CD4-positive, alpha-beta T cell treated with Interleukin-2 at 100 ng/mL for 4 hours (primary cell): Measurements from ENCODE around the gene TECR.
A peak's percentile ranks its signal among the peaks of the same experiment; 100 is the strongest.

Experiments used
- DNase-seq: peaks from one replicate; pipeline ENCODE4 v3.0.0-alpha.2; 2020; ENCODE audit warnings: low spot score

TECR gene

DNA sequence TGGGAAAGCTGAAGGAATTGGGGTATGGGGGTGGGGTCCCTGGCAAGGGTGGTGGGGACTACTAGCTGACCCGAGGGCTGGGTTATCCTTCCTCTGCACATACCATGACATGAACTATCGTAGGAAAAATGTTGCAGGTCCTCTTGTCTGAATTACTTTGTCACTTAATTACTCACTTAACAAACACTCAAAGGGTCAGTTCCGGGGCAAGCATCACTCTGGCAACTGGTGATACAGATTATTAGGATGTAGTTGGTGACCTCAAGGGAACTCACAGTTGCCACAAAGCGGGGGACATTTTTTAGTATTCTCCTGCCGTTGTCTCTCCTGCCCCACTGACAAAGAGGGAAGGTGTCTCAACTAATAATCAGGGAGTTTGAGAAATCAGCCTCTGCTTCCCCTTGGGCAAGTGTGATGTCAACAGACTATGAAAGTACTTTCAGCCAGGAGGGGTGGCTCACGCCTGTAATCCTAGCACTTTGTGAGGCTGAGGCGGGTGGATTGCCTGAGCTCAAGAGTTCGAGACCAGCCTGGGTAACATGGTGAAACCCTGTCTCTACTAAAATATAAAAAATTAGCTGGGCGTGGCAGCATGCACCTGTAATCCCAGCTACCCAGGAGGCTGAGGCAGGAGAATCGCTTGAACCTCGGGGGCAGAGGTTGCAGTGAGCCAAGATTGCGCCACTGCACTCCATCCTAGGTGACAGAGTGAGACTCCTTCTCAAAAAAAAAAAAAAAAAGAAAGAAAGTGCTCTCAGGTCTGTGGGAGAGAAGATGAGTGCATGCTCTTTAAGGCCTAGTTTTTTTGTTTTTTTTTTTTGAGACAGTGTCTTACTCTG lies 21.5 kb upstream of the TECR start:
- DNase-seq = no peak

DNA sequence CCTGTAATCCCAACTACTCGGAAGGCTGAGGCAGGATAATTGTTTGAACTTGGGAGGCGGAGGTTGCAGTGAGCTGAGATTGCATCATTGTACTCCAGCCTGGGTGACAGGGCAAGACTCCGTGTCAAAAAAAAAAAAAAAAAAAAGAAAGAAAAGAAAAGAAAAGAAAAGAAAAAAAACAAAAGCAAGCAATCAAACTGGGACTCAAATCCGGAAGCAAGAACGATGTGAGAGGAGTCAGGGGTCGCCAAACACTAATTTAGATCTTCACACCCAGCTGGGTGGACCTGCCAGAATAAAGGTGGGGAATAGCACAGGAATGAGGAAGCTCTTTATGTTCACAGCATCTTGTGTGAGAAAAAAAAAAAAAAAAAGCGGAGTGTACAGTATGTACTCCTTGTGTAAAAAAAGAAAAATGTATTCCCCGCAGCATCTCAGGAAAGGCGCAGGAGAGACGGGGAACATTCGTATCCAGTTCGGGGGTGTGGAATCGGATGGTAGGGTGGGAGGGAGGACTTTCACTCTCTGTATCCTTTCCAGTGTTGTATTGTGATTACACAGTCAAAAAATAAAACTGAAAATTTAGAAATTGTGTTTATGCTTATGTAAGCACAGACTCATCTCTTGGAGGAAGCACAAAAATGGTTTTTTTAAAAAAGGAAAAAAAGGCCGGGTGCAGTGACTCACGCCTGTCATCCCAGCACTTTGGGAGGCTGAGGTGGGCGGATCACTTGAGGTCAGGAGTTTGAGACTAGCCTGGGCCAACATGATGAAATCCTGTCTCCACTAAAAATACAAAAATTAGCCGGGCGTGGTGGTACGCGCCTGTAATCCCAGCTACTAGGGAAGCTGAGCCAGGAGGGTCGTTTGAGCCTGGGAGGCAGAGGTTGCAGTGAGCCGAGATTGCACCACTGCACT lies 18.8 kb upstream of the TECR start:
- no peak for DNase-seq

DNA sequence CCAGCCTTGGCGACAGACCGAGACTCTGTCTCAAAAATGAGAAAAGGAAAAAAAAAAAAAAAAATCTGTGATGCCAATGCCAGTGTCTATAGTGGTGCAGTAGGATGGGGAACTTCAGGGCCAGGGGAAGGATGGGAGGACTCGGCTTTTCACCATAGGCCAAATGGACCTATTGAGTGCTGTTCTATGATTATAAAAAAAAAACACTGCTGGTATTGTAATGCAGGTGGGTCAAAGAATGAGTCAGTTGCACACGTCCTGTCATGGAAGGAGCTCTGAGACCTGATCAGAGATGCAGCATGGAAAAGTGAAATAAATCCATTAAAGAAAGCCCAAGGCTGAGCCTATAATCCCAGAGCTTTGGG lies 18.2 kb upstream of the TECR start:
- DNase-seq = no peak

DNA sequence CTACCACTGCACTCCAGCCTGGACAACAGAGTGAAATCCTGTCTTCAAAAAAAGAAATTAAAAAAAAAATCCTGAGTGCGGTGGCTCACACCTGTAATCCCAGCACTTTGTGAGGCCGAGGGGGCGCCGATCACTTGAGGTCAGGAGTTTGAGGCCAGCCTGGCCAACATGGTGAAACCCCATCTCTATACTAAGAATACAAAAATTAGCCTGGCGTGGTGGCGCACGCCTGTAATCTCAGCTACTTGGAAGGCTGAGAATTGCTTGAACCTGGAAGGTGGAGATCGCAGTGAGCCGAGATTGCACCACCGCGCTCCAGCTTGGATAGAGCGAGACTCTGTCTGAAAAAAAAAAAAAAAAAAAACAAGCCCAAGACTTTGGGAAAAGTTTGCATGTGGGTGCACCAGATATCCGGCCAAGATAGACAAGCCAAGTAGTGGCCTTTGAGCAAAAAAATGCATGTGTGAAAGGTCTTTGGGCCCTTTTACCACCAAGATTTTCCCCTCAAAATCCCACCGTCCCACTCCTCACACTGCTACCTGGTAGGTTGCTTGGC lies 16.9 kb upstream of the TECR start:
- no peak for DNase-seq

DNA sequence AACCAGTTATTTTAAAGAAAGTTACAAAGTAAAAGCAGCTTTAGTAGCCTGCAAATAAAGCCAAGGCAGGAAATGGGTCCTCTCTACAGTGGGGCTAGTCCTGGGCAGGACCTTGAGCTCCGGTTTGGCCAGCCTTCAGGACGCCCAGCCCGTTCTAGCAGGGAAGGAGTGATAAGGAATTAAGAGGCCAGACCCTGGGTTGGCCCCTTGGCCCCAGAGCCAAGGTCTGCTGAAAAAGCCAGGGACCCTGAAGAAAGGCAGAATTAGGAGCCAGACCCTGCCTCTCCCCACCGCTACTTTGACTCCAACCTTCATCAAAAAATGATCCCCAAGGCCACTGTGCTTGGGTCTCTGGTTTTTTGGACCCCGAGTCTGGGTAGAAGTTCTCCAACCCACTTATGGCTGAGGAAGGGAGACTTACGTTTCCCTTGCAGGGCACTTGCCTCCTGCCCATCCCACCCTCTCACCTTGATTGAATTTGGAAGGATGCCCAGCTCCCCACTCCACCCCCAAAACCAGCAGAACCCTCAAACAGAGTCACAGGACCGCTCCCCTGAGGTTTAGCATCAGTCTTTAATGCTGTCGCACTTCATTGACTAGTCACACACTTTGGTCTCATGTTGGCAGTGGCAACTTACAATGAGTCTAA lies 15.1 kb upstream of the TECR start:
- no peak for DNase-seq

DNA sequence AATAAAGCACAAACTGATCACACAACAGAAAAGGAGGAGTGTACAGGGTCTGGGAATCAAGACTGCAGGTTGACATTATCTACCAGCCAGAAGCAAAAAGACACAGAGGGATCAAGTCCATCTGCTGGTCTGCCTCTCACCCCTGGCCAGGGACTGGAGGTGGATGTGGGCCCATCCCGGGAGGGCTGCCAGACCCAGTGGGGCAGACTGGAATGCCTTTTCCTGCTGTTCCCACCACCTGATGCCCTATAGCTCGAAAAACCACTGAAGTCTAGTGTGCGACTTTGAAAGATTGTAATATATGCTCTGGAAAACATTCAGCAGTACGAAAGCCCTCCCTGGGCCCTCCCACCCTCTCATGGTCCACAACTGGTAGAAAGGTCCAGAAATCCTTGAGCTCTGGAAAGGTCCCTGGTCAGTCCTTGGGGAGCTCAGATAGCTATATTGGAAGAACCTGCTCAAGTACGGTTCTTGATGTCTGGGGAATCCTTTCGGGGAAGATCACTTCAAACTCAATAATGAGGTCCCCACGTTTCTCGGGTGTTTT lies 13.8 kb upstream of the TECR start:
- no peak for DNase-seq

DNA sequence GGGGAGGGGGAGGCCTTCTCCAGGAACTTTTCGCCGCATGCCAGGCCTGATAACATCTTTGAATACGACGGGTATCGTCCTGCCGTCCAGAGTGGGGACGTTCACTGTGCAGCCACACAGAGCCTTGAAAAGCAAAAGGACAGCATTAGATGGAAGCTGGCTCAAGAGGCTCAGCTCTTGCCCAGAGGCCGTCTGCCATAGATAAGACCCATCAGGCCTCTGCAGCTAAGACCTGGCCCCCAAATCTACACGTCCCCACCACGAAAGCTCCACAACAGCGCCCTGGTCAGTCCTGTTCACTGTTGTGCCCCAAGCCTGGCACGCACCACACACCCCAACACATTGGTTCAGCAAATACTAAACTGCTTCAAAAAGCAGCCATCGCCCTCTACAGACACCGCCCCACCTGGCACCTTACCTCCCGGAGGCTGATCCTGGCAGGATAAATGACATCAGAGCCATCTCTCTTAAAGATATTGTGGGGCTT lies 13.3 kb upstream of the TECR start:
- no peak for DNase-seq

DNA sequence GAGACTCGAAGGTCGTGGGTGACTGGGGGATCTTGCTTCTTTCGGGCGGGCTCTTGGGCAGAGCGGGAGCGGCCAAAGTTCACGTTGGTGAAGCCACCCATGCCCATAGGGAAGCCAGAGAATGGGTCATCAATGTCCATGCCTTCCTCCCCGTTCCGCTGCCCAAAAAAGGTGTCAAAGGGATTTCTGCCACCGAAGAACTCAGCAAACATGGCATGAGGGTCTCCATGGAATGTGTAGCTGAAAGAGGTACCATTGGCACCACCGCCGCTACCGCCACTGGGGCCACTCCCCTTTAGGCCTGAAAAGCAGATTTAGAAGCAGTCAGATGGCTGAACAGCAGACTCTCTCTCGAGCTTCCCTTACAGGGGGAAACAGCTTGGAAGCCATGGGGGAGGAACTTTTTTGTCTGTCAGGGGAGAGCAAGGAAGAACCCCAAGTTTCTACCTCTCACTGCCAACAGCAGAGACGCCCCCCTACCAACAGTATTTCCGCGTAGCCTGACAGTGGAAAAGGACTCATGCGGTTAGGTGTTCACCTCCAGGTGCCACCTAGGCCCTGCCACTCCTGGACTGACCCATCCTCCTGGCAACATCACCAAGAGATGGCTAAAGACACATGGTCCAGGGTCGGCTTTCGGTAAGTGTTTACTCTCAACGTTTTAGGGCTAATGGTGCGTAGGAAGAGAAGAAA lies 12.5 kb upstream of the TECR start:
- DNase-seq = no peak

DNA sequence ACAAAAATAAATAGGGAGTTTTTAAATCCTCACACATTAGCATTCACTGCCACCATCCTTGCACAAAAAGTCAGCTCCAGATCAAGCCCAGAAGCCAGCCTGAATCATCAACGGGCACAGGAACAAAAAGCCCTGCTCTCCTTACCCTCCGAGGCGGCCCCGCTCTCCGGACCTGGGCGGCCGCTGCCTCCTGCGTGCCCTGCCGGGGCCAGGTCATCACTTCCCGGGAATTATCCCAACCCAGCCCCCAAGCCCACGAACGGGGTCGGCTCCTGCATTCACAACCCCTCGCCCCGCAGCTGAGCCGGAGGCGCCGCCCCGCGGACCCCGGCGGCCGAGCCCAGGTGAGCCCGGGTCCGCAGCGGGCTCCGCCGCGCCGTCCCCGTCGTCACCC lies 12.0 kb upstream of the TECR start:
- DNase-seq = no peak

DNA sequence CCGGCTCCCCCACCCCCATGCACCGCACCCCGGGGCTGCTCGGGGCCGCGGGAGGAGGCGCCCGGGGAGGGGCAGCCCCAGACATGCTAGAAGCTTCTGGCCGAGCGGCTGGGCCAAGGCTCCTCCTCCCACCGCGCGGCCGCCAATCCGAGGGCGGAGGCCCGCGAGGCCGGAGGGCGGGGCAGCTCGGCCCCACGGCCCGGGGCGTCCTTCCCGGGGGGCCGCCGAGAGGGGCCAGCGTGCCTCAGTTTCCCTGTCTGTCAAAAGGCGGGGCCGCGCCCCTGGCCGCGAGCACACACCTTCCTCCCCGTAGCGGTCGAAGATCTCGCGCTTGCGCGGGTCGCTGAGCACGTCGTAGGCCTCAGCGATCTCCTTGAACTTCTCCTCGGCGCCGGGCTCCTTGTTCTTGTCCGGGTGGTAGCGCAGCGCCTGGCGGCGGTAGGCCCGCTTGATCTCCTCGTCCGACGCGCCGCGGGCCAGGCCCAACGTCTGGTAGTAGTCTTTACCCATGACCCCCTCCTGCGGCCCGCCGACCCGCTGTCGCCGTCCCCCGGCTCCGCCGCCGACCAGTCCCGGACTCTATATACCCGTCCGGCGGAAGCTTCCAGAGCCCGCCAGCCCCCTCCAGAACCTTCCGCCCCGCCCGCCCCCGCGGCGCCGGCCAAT lies 11.4 kb upstream of the TECR start, which contains the start of gene DNAJB1:
Gene DNAJB1 (minus strand): TSS at position 558 of the 666 bp plus-strand sequence. CDS start 48 bp downstream, at position 510.
- peak; percentile 60 for DNase-seq

DNA sequence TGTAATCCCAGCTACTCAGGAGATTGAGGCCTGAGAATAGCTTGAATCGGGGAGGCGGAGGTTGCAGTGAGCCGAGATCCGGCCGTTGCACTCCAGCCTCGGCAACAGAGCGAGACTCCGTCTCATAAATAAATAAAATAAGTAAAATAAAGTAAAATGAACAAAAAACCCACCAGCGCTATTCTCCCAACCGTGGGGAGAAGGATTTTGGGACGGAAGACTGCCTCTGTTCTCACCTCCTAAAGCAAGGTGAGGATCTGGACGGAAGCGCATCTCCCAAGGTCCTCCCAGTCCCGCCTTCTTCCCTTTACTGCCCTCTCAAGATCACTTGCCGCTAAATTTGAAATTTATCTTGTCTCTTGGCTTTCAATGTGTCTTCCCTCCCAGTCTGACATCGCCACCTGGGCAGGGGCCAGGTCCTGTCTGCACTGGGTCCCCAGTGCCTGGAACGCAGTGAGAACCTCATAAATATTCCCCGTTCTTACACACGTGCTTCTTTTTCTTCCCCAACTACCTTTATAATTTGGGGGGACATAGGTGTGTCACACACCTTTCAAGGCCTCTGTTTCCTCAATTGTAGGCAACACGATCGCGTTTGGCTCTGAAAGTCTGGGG lies 10.0 kb upstream of the TECR start:
- DNase-seq = no peak

DNA sequence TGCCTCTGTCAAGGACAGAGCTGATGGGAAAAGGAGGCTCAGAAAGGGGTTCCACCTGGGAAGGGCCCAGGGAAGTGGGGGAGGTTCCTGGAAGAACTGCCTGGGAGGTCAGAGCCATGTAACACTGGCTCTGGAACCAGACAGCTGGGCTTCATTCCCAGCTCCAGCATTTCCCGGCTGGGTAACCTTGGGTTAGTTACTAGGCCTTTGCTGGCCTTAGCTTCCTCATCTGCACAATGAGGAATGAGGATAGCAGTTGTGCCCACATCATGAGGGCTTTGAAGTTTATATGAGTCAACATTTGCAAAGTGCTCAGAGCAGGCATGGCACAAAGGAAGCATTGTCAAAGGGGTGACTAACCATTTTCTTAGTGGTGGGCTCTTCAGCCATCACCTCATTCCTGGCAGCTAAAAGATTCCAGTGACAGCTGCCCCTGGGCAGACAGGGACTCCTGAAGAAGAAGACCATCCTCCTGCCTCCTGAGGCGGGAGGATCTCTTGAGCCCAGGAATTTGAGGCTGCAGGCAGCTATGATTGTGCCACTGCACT lies 9.5 kb upstream of the TECR start:
- peak; percentile 58 for DNase-seq

DNA sequence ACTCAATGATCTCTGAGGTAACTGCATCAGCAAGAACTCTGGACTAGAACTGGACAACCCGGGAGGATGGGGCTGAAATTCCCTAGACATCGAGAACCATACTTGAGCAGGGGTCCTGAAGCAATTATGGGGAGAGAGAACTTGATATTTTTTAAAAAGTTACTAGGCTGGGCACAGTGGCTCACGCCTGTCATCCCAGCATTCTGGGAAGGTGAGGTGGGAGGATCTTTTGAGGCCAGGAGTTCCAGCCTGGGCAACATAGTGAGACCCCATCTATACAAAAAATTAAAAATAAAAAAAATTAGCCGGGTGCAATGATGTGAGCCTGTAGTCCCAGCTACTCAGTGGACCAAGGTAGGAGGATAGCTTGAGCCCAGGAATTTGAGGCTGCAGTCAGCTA lies 8.9 kb upstream of the TECR start:
- DNase-seq = no peak

DNA sequence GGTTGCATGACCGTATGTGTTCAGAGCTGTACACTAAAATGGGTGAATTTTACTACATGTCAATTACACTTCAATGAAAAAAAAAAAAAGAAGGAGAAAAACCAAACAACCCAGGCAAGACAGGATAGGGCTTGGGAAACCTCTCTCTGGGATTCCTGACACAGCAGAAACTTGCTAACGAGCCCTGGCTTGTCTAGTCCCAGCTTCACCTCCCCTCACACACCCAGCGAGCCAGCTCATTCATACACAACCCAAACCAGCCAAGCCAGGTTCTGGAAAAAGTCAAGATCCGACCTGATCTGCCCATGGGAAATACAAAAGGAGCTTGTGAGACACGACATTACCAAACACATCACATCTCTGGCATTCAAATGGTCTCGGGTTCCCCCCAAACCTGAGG lies 3.7 kb upstream of the TECR start:
- DNase-seq = no peak

DNA sequence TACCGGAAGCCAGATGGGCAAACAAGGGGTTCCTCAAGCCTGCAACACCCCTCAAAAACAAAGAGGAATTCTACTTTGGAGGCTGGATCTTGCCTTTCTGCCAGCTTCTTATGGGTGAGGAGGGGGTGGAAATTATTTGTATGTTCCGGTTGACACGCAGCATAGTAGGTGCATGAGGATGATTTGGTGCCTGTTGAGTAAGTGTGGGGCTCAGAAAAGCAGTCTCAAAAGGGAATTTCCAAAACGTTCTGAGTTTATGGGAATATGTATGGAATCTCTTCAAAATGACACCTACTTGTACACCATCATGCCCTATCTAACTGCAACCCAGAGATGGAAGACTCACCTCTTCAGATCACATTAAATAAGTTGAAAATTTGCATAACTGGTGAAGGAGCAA lies 3.0 kb upstream of the TECR start:
- no peak for DNase-seq

DNA sequence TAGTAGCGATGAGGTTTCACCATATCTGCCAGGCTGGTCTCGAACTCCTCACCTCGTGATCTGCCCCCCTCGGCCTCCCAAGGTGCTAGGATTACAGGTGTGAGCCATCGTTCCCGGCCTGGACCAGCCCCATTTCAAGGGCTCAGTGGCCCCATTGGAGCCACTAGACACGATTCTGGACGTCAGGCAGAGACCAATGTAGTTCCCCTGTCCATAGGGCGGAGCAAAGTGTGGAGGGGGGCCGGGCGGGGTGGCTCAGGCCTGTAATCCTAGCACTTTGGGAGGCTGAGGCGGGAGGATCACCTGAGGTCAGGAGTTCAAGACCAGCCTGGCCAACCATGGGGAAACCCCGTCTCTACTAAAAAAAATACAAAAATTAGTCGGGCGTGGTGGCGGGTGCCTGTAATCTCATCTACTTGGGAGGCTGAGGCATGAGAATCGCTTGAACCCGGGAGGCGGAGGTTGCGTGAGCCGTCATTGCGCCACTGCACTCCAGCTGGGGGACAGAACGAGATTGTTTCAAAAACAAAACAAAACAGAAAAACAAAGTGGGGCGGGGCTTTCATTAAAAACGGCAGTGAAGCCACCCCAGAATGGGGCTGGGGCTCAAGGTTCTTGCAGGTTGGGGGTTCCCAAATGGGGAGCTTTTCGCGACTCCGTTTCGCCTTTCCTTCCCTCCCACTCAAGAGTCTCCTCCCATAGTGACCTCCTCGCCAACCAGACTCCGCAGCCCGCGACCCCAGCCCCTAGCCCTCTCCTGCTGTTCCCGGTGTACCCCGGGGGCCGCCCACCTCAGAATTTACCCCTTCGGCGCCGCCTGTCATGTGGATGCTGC lies 758 bp upstream of the TECR start:
- DNase-seq = no peak

DNA sequence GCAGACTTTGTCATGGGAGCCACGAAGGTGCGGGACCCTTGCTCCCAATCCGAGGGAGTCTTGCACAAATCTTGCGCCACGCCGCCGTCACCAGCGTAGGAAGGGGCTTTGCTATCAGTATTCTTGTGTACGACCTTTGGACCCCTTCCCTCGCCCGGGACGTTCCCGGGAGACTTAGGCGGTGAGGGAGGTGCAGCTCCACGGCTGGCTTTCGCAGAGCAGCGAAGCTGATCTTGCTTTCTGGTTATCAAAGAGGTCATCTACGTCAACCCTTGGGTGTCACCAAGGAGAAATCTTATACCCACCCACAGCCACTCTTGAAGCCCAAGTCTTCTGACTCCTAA lies 583 bp downstream of the TECR start:
- peak; percentile 29 for DNase-seq

DNA sequence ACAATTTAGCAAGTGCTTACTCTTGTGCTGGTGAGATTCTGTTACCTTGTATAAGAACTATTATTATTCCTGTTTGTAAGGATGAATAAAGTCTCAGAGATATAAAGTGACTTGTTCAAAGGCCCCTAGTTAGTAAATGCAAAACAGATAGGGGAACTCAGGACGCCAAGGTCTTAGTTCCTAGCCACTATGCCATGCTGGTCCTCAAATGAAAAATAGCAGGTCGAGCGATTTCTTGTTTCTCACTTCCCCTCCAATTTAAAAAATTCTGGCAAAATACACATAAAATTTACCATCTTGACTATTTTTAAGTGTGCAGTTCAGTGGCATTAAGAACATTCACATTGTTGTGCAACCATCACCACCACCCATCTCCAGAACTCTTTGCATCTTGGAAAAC lies 1.1 kb downstream of the TECR start:
- no peak for DNase-seq

DNA sequence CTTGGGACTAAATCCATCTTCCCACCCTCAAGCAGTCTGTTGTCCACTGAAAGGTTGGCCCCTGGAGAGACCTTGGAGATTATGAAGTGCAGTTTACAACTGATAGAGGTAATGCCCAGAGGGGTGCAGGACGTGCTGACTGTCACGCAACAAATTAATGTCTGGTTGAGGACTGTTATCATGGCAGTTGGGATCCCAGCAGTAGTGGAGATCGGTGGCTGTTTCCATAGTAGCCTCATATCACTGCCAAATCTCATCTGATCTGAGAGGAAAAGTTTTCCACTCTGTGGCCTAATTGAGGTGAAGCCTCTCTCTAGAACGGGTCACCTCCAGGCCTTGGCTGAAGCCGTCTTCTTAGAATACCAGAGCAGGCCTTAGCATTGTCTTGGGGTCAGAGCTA lies 4.1 kb downstream of the TECR start:
- no peak for DNase-seq
